GM23338 (cell line): ENCODE measurements around the gene FAM171A1. TPM values are rescaled to one million over a fixed set of nuclear protein-coding genes. Genes with fewer than 3 reads are reported as not detected.

Experiments used
- ATAC-seq: fragments of 200-7000 bp; cut with Tn5 transposase; 3 replicates; pipeline ENCODE4 v1.9.1; 2020
- DNase-seq: peaks from one replicate; pipeline ENCODE4 v3.0.0-alpha.2; 2015; ENCODE audit warnings: low spot score
- H2AFZ ChIP-seq: fragments of 200-600 bp; sonication (generic); 2 replicates; pipeline ENCODE4 v1.8.0; 2016; ENCODE audit warnings: antibody characterized with exemption, mild to moderate bottlenecking, moderate library complexity
- H3F3A ChIP-seq: fragments of 200-600 bp; sonication (generic); replicated peaks from 2 replicates; pipeline ENCODE4 v1.8.0; 2017; ENCODE audit warnings: antibody characterized with exemption, mixed run types, low read depth
- H3K27ac ChIP-seq: fragments of 200-600 bp; sonication (generic); 2 replicates; pipeline ENCODE4 v1.6.1; 2016; ENCODE audit warnings: low read depth
- H3K27me3 ChIP-seq: fragments of 200-600 bp; sonication (generic); 2 replicates; pipeline ENCODE4 v1.8.0; 2016; ENCODE audit warnings: mild to moderate bottlenecking, mixed run types, moderate library complexity; ENCODE audit not compliant: insufficient read depth
- H3K36me3 ChIP-seq: fragments of 200-600 bp; sonication (generic); 2 replicates; pipeline ENCODE4 v1.8.0; 2016; ENCODE audit warnings: mild to moderate bottlenecking; ENCODE audit not compliant: insufficient read depth
- H3K4me1 ChIP-seq: fragments of 200-600 bp; sonication (generic); 2 replicates; pipeline ENCODE4 v1.8.0; 2016; ENCODE audit warnings: mild to moderate bottlenecking, moderate library complexity; ENCODE audit not compliant: insufficient read depth
- H3K4me2 ChIP-seq: fragments of 200-600 bp; sonication (generic); 2 replicates; pipeline ENCODE4 v1.7.1; 2017; ENCODE audit warnings: mixed run types
- H3K4me3 ChIP-seq: fragments of 200-600 bp; sonication (generic); 2 replicates; pipeline ENCODE4 v1.6.1; 2016; ENCODE audit warnings: mixed run types
- H3K79me2 ChIP-seq: fragments of 200-600 bp; sonication (generic); replicated peaks from 2 replicates; pipeline ENCODE4 v1.8.0; 2017; ENCODE audit warnings: mild to moderate bottlenecking; ENCODE audit not compliant: insufficient read depth
- H3K9me2 ChIP-seq: fragments of 200-600 bp; sonication (generic); 2 replicates; pipeline ENCODE4 v1.8.0; 2017; ENCODE audit not compliant: insufficient read depth
- H4K20me1 ChIP-seq: fragments of 200-600 bp; sonication (generic); replicated peaks from 2 replicates; pipeline ENCODE4 v1.8.0; 2017; ENCODE audit warnings: mild to moderate bottlenecking; ENCODE audit not compliant: insufficient read depth
- H3K27ac Mint-ChIP-seq: 2 replicates; pipeline ENCODE4 v1.8.0; 2020; ENCODE audit warnings: inconsistent platforms, mild to moderate bottlenecking, moderate library complexity, mixed read lengths
- H3K27me3 Mint-ChIP-seq: 3 replicates; pipeline ENCODE4 v1.8.0; 2022; ENCODE audit warnings: low read depth, mild to moderate bottlenecking, moderate library complexity, mixed read lengths, inconsistent platforms; ENCODE audit not compliant: insufficient read depth, poor library complexity
- H3K36me3 Mint-ChIP-seq: 3 replicates; pipeline ENCODE4 v1.8.0; 2021; ENCODE audit warnings: low read depth, mild to moderate bottlenecking, inconsistent platforms, moderate library complexity, mixed read lengths
- H3K4me1 Mint-ChIP-seq: 3 replicates; pipeline ENCODE4 v1.8.0; 2020; ENCODE audit warnings: mild to moderate bottlenecking, inconsistent platforms, mixed read lengths
- H3K4me3 Mint-ChIP-seq: 3 replicates; pipeline ENCODE4 v1.8.0; 2021; ENCODE audit warnings: moderate library complexity, mild to moderate bottlenecking, inconsistent platforms, mixed read lengths
- H3K9me3 Mint-ChIP-seq: 3 replicates; pipeline ENCODE4 v1.8.0; 2020; ENCODE audit warnings: moderate library complexity, mild to moderate bottlenecking, inconsistent platforms, mixed read lengths
- CREB1 ChIP-seq: fragments of 250-450 bp; sonication (Bioruptor Pico); IDR thresholded peaks from 2 replicates; pipeline ENCODE4 v1.5.0; 2020; ENCODE audit warnings: low read depth, mild to moderate bottlenecking, moderate library complexity
- JUNB ChIP-seq: IDR thresholded peaks from one replicate; pipeline ENCODE4 v1.6.1; 2016; ENCODE audit warnings: antibody characterized with exemption; ENCODE audit not compliant: unreplicated experiment
- REST ChIP-seq: IDR thresholded peaks from one replicate; pipeline ENCODE4 v1.6.1; 2018; ENCODE audit warnings: antibody characterized with exemption; ENCODE audit not compliant: unreplicated experiment
- ZNF462 ChIP-seq: fragments of 250-450 bp; sonication (Bioruptor Pico); IDR thresholded peaks from 2 replicates; pipeline ENCODE4 v1.5.0; 2020; ENCODE audit warnings: mild to moderate bottlenecking, moderate library complexity
- polyA plus RNA-seq: library from polyadenylated mRNA; unstranded; fragments of >200 nt; fragmentation: Nextera tagmentation; extraction: Ambion mirVana; gene quantifications from 2 replicates; pipeline ENCODE4 v1.2.1, GENCODE V29; 2016
- total RNA-seq: library from RNA; depleted of rRNA; stranded (reverse); fragments of >200 nt; shearing (Covaris generic); gene quantifications from 2 replicates; pipeline ENCODE4 v1.2.3, GENCODE V29; 2014

Gene FAM171A1
- total and polyA plus RNA-seq, 2 experiments from 2014 or later = 11.3 to 32.2 TPM

GRCh38 chr10:15408557-15408956 lies 37.5 kb upstream of the FAM171A1 start:
- peaks cover 4% of the 10 kb centered on the region; the same call in 2 of the 3 replicates for H3K9me3 Mint-ChIP-seq
- Histone ChIP-seq H3K4me3 (no peak overlapping the region), H3K9me2 (no peaks in the 10 kb centered on the region), H3K4me1 (no peaks in the 10 kb centered on the region), H3K79me2 (no peaks in the 10 kb centered on the region), H3F3A (no peaks in the 10 kb centered on the region), H3K27ac (no peak overlapping the region), H4K20me1 (no peaks in the 10 kb centered on the region), H3K27me3 (no peaks in the 10 kb centered on the region), H2AFZ (no peak overlapping the region), H3K4me2 (no peak overlapping the region), H3K36me3 (no peaks in the 10 kb centered on the region)
- no peak for DNase-seq
- no peak for TF ChIP-seq ZNF462 (CRISPR knock-in tag)
- TF ChIP-seq REST = no peak
- no peak for TF ChIP-seq JUNB
- no peak for TF ChIP-seq CREB1 (CRISPR knock-in tag)
- H3K4me3 Mint-ChIP-seq = no peak overlapping the region
- H3K4me1 Mint-ChIP-seq = no peaks in the 10 kb centered on the region
- no peak overlapping the region for H3K27ac Mint-ChIP-seq
- peaks cover 5% of the 10 kb centered on the region for H3K27me3 Mint-ChIP-seq
- no peaks in the 10 kb centered on the region for H3K36me3 Mint-ChIP-seq
- ATAC-seq = no peak
